NOMO-1 (cell line): Measurements from ENCODE around the gene SRGAP1.
"Not testable (repeated sequence)": the region's sequence is repeated elsewhere in the genome, so short reads cannot be mapped to it uniquely, and the experiment has no call there.

Source experiments
- DNase-seq, 2 experiments: peaks; one replicate each; lab custom pipeline; 2025; ENCODE audit not compliant: unreplicated experiment in 2 of 2; lab: John Stamatoyannopoulos, UW

The SRGAP1 gene

GRCh38 chr12:64142784-64143183 is 298.3 kb downstream of the SRGAP1 start:
- no peak for DNase-seq

GRCh38 chr12:64145226-64145625 is 300.7 kb downstream of the SRGAP1 start:
- no peak for DNase-seq

- no peak for DNase-seq
These were observed 302.6 kb downstream of the SRGAP1 start for GRCh38 chr12:64147011-64147631.

DNA sequence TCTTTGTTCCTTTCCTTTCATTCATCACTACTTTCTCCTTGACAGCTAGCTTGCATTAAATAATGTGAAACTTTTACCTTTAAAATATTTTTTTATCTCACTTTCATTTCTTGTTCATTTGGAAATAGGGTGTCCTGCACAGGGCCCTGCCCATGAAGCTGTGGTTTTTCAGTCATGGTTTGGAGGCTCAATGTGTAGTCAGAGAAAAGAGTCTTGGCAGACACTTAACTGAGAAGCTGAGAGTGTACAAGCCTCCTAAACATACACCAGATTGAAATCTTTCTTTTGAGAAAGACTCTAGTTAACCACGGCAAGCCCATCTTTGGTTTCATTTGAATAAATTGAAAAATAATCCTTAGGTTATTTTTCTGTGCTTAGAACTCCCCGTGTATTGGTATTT is 303.4 kb downstream of the SRGAP1 start:
- DNase-seq = no peak

DNA sequence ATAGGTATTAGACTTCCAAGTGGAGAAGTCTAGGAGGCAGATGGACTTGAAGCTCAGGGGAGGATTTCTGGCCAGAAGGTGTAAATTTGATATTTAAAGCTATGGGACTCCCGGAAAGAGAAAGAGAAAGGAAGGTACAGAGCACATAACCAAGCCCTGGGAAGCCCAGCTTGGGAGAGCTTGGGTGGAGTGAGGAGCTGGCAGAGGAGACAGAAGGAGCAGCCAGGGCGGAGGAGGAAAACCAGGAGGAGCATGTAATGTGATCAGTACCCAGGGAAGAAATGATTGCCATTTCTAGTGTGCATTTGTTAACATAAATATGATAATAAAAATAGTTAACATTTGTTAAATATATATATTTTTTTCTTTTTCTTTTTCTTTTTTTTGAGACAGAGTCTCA is 310.2 kb downstream of the SRGAP1 start:
- no peak for DNase-seq

DNA sequence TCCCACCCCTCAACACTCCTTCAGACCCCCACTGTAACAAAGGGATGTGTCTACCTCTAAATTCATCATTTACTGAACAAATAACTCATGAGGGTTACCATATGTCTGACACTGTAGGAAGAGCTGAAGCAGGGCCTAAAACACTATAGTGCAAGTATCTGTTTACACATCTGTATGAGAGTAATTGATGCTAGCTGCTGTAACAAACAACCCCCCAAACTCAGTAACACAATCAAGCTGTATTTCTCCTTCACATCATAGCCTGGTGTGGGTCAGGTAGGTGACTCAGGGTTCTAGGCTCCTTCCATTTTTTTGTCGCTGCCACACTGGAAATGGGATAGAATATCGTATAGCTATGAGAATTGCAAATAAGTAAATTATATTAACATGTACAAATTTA is 312.6 kb downstream of the SRGAP1 start:
- DNase-seq = no peak

DNA sequence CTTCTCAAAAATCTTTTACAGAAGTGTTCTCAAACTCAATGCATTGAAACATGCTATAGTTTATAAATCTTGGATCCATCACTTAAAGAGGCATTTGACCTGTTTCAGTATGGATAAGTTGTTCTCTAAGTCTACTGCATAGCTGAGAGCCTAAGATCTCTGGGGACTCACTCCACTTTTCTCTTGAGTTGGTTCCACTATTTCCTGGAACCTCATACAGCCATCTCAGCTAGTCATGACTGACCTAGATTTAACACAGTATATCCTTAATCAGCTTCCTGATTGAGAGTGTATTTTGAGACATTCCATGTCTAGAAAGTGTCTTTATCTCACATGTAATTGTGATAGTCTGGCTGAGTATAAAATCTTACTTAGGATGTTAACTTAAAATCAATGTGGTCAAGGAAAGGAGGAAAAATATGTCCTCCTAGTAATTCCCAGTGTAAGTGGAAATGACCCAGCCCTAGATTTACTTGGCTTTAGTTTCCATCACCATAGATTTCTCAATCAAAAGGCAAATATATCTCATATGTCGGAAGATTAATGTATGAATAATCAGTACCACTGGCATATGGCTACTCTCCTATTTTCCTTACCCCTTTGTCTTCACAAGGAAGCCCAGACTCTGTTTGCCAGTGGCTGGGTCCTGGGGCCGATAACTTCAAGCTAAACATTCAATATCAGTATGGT is 315.7 kb downstream of the SRGAP1 start:
- no peak for DNase-seq

DNA sequence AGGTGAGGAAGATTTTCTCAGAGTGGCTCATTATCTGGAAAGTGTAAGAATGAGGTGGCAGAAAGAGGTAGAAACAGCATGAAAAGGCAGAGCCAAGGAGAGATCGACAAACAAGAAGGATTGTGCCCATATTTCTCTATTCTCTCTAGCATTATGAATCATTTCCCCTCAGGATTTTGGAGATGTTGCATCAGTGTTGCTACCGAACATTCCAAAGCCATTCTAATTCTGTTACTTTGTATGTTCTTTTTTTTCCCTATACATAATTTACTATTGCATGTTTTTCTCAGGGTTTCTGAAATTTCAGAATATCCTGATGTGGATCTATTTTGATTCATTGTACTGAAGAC is 316.2 kb downstream of the SRGAP1 start:
- no peak for DNase-seq

DNA sequence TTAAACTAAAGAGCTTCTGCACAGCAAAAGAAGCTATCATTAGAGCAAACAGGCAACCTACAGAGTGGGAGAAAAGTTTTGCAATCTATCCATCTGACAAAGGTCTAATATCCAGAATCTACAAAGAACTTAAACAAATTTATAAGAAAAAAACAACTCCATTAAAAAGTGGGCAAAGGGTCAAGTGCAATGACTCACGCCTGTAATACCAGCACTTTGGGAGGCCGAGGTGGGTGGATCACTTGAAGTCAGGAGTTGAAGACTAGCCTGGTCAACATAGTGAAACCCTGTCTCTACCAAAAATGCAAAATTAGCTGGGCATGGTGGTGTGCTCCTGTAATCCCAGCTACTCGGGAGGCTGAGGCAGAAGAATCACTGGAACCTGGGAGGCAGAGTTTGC is 322.1 kb downstream of the SRGAP1 start:
- not testable (repeated sequence) for DNase-seq

DNA sequence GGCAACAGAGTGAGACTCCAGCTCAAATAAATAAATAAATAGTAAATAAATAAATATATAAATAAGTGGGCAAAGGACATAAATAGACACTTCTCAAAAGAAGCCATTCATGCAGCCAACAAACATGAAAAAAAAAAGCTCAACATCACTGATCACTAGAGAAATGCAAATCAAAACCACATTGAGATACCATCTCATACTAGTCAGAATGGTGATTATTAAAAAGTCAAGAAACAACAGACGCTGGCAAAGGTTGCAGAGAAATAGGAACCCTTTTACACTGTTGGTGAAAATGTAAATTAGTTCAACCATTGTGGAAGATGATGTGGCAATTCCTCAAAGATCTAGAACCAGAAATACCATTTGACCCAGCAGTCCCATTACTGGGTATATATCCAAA is 322.5 kb downstream of the SRGAP1 start:
- not testable (repeated sequence) for DNase-seq

DNA sequence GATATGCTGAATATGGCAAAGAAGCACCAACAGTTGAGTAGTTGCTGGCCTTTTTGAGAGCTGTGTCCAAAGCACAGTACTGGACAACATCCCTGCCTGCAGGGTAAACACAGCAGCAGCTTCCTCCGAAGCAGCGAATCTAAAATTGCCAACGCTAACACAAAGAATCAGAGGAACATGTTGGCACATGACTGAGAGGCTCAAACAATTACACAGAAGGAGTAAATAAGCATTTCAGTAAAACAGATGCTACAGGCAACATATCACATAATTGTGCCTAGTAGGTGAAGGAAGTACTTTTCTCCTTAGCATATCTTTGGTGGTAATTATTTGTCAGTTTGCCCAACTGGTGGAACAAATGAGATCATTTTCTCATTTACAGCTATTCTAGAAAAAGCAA is 325.5 kb downstream of the SRGAP1 start:
- no peak for DNase-seq

GRCh38 chr12:64170730-64171129 is 326.2 kb downstream of the SRGAP1 start:
- DNase-seq = no peak

DNA sequence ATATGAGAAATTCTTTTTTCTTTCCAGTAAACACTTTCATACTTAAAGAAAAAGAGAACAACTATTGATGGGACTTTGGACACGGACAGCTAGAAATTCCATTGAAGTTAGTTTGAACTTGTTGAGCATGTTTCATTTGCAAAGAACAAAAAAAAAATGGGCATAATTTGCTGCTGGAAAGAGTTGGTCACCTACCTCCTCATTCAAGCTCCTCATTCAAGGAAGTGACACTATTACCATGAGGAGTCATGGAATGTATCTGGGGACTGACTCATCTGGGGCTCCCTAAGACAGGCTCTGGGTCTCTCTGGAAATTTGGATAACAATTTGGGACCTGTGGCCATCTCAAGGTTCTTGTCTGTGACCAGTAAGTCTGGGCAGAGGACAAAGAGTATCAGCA is 327.2 kb downstream of the SRGAP1 start:
- DNase-seq = no peak

GRCh38 chr12:64172143-64172970 is 327.9 kb downstream of the SRGAP1 start:
- no peak for DNase-seq

DNA sequence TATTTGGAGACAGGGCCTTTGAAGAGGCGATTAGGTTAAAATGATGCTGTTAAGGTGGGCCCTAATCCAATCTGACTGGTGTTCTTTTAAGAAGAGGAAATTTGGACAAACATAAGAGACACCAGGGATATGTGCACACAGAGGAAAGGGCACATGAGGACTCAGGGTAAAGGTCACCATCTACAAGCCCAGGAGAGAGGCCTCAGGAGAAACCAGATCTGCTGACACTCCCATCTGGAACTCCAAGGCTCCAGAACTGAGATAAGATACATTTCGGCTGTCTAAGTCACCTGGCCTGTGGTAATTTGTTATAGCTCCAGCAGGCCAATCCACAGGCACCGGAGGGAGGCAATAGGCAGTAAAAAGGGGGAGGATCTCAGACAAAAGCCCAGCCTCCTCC is 329.0 kb downstream of the SRGAP1 start:
- DNase-seq = no peak

DNA sequence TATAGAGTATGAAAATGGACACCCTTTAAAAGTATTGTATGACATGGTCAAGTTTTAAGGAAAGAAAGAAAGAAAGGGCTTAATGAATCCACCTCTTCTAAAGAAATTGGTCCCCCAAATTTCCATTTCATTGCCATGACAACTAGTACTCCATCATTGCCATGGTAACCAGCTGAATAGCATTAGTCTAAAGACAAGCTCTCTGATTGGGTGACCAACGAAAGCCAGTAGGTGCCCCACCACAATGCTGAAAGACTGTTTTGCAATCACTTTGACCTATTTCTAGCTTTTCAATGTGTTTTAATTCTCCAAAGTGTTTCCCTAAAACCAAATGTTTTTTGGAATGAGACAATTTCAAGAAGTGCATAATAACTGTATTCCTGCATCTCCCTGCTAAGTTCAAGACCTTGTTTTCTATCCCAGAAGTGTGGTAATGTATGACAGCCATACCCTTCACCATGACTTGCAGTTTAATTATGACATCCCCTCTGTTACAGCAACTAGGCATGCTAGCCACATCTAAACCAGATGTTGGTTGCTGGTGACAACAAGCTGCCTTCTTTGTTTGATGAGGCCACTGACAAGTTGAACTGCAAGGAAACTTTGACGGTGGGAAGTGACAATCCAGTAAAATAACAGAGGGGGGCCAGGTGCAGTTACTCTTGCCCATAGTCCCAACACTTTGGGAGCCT is 330.9 kb downstream of the SRGAP1 start:
- DNase-seq = peak; percentile 51 to 72

DNA sequence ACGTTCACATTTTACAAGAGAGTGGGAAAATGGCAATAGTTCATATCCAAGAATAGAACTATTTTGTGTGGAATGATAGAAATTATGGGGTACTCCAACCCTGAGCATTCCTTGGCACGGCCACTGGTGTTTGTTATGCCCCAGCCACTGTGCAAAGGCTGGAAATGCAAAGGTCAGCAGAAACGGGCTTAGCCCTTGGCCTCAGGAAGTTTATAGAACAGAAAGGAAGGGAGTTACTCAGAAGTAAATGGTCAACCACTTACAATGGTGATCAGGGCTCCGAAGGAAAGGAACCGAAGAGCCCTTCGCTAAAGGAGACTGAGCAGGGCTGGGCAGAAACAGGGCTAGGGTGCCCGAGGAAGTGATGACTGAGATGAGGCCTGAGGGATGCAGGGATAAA is 332.5 kb downstream of the SRGAP1 start:
- no peak for DNase-seq

DNA sequence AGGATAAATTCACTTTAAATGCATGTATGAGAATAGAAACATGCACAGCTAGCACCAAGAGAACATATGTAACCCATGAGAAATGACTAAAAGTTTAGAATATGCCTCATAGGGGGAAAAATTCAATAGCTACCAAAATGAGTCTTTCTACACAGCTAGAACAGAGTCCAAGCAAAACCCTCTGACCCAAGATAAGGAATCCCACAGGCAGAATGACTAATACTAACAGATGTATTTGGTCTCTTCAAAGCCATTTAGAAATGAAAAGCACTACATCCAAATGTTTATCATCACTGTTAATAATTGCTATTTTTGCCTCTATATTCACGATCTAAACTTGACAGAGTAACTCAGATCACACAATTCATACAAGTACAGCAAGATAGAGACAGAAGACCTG is 333.6 kb downstream of the SRGAP1 start:
- no peak for DNase-seq

DNA sequence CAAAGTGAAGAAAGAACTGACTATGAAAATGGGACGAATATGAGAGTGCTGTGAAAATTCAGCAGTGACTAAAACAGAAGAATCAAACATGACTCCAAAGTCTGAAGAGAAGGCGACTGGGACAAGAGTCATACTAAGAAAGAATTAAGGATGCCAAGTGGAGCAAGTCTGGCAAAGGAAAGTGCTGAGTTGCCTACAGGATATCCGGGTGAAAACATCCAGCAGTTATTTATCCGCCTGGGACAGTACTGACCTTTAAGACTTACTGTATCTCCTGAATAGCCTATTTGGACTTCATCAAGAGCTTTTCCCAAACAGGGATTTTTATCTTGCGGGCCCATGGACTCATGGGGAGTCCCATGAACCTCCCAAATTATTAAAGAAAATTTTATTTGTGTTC is 336.5 kb downstream of the SRGAP1 start:
- no peak for DNase-seq

GRCh38 chr12:64181430-64182291 is 337.2 kb downstream of the SRGAP1 start:
- DNase-seq = no peak
